OCI-LY1 (cell line): ENCODE results near the gene SCRG1.

ENCODE experiments used
- H2AFZ ChIP-seq: fragments of 200-600 bp; sonication (generic), shearing (Covaris generic); 2 replicates; pipeline ENCODE4 v1.6.0; 2014; ENCODE audit warnings: antibody characterized with exemption, mild to moderate bottlenecking, low read length
- H3F3A ChIP-seq: fragments of 200-600 bp; sonication (generic), shearing (Covaris generic); 2 replicates; pipeline ENCODE4 v1.6.0; 2014; ENCODE audit warnings: mild to moderate bottlenecking, antibody characterized with exemption, low read length, moderate library complexity; ENCODE audit not compliant: insufficient read depth
- H3K27ac ChIP-seq: fragments of 200-600 bp; sonication (generic); 2 replicates; pipeline ENCODE4 v1.5.1; 2014; ENCODE audit warnings: low read length, mixed run types, mild to moderate bottlenecking, low read depth; ENCODE audit not compliant: poor library complexity, severe bottlenecking
- H3K27me3 ChIP-seq: fragments of 200-600 bp; sonication (generic); 2 replicates; pipeline ENCODE4 v1.6.0; 2014; ENCODE audit warnings: antibody characterized with exemption, mild to moderate bottlenecking, low read length, moderate library complexity; ENCODE audit not compliant: insufficient read depth
- H3K36me3 ChIP-seq: fragments of 200-600 bp; sonication (generic); 2 replicates; pipeline ENCODE4 v1.6.1; 2014; ENCODE audit warnings: mild to moderate bottlenecking, antibody characterized with exemption, low read length, moderate library complexity, mixed read lengths; ENCODE audit not compliant: insufficient read depth
- H3K4me1 ChIP-seq: fragments of 200-600 bp; sonication (generic); 2 replicates; pipeline ENCODE4 v1.5.1; 2014; ENCODE audit warnings: mild to moderate bottlenecking, low read length, moderate library complexity; ENCODE audit not compliant: insufficient read depth, severe bottlenecking
- H3K4me2 ChIP-seq: fragments of 200-600 bp; sonication (generic), shearing (Covaris generic); 2 replicates; pipeline ENCODE4 v1.6.1; 2014; ENCODE audit warnings: low read length
- H3K4me3 ChIP-seq: fragments of 200-600 bp; sonication (generic); 2 replicates; pipeline ENCODE4 v1.5.1; 2014; ENCODE audit warnings: low read length, low read depth, mild to moderate bottlenecking, mixed read lengths; ENCODE audit not compliant: poor library complexity, severe bottlenecking
- H3K79me2 ChIP-seq: fragments of 200-600 bp; shearing (Covaris generic); 2 replicates; pipeline ENCODE4 v1.6.1; 2016; ENCODE audit warnings: mixed run types, low read length, mixed read lengths; ENCODE audit not compliant: insufficient read depth
- H3K9ac ChIP-seq: fragments of 200-600 bp; sonication (generic), shearing (Covaris generic); 2 replicates; pipeline ENCODE4 v1.6.1; 2014; ENCODE audit warnings: mild to moderate bottlenecking, low read length, mixed read lengths
- H3K9me2 ChIP-seq: fragments of 200-600 bp; sonication (generic), shearing (Covaris generic); 2 replicates; pipeline ENCODE4 v1.6.1; 2014; ENCODE audit warnings: low read depth, mild to moderate bottlenecking, low read length, mixed read lengths
- H3K9me3 ChIP-seq: fragments of 200-600 bp; shearing (Covaris generic); 2 replicates; pipeline ENCODE4 v1.6.1; 2014; ENCODE audit warnings: low read length, mixed read lengths
- H4K20me1 ChIP-seq: fragments of 200-600 bp; sonication (generic), shearing (Covaris generic); 2 replicates; pipeline ENCODE4 v1.6.0; 2016; ENCODE audit warnings: mild to moderate bottlenecking, low read length; ENCODE audit not compliant: insufficient read depth
- EZH2 ChIP-seq: fragments of 200-600 bp; sonication (generic), shearing (Covaris generic); IDR thresholded peaks from 2 replicates; pipeline ENCODE4 v1.8.0; 2017; ENCODE audit warnings: borderline replicate concordance, mixed run types, mild to moderate bottlenecking, antibody characterized with exemption, low read length, moderate library complexity, mixed read lengths
- TF ChIP-seq, protein P1 (sequence below): fragments of 200-600 bp; sonication (generic), shearing (Covaris generic); IDR thresholded peaks from 2 replicates; pipeline ENCODE4 v1.5.1; 2017; ENCODE audit warnings: mild to moderate bottlenecking, antibody characterized with exemption, low read length, moderate library complexity, mixed read lengths

SCRG1 gene

GRCh38 chr4:173418639-173419038 lies 19.7 kb upstream of the SCRG1 start:
- H3K27ac ChIP-seq = no peak overlapping the region
- no peaks in the 10 kb centered on the region for H3K36me3 ChIP-seq
- no peaks in the 10 kb centered on the region for H3F3A ChIP-seq
- H4K20me1 ChIP-seq = no peaks in the 10 kb centered on the region
- TF ChIP-seq, protein P1, sequence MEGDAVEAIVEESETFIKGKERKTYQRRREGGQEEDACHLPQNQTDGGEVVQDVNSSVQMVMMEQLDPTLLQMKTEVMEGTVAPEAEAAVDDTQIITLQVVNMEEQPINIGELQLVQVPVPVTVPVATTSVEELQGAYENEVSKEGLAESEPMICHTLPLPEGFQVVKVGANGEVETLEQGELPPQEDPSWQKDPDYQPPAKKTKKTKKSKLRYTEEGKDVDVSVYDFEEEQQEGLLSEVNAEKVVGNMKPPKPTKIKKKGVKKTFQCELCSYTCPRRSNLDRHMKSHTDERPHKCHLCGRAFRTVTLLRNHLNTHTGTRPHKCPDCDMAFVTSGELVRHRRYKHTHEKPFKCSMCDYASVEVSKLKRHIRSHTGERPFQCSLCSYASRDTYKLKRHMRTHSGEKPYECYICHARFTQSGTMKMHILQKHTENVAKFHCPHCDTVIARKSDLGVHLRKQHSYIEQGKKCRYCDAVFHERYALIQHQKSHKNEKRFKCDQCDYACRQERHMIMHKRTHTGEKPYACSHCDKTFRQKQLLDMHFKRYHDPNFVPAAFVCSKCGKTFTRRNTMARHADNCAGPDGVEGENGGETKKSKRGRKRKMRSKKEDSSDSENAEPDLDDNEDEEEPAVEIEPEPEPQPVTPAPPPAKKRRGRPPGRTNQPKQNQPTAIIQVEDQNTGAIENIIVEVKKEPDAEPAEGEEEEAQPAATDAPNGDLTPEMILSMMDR = no peak
- no peak for TF ChIP-seq EZH2
- no peak overlapping the region for H2AFZ ChIP-seq
- no peaks in the 10 kb centered on the region for H3K4me1 ChIP-seq
- H3K9me2 ChIP-seq = no peaks in the 10 kb centered on the region
- H3K4me2 ChIP-seq = no peak overlapping the region
- H3K9me3 ChIP-seq = no peaks in the 10 kb centered on the region
- no peaks in the 10 kb centered on the region for H3K79me2 ChIP-seq
- H3K4me3 ChIP-seq = no peak overlapping the region
- no peak overlapping the region for H3K9ac ChIP-seq
- H3K27me3 ChIP-seq = no peaks in the 10 kb centered on the region

GRCh38 chr4:173417833-173418232 lies 18.9 kb upstream of the SCRG1 start:
- no peak overlapping the region for H3K27ac ChIP-seq
- no peak overlapping the region for H3K9ac ChIP-seq
- H2AFZ ChIP-seq = no peak overlapping the region
- H3K4me1 ChIP-seq = no peaks in the 10 kb centered on the region
- no peaks in the 10 kb centered on the region for H3F3A ChIP-seq
- TF ChIP-seq EZH2 = no peak
- TF ChIP-seq, protein P1 = no peak
- no peaks in the 10 kb centered on the region for H4K20me1 ChIP-seq
- no peaks in the 10 kb centered on the region for H3K9me3 ChIP-seq
- no peak overlapping the region for H3K4me3 ChIP-seq
- no peaks in the 10 kb centered on the region for H3K36me3 ChIP-seq
- no peaks in the 10 kb centered on the region for H3K9me2 ChIP-seq
- no peak overlapping the region for H3K4me2 ChIP-seq
- no peaks in the 10 kb centered on the region for H3K79me2 ChIP-seq
- no peaks in the 10 kb centered on the region for H3K27me3 ChIP-seq

DNA sequence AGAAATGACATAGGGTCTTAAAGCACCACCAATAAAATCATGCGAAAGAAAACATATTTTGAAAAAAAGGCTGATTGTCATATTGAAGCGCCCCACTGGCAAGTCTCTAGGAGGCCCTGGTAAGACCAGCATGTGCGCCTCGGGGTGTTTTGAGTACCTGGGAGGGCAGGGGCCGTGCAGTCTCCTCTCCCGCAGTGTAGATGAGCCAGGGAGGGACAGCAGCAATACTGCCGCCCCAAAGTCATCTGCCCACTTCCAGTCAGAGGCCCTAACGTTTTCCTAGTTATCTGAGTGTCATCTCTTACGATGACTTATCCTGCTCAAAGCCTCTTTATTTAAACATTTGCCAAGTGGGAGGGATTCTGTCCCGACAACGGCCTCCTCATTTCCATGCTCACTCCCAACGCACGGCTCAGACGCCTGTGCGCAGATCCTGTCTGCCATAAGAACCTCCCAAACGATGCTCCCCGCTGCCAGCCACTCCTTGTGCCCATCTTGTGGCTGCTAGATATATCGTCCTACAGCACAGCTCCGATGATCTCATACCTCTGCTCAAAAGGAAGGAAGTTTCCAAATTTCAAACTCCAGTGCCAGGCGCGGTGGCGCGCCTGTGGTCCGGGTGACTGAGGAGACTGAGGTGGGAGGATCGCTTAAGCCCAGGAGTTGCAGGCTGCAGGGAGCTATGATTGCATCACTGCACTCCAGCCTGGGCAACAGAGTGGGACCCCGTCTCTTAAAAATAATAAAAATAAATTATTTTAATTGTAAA lies 17.2 kb upstream of the SCRG1 start:
- H3K4me2 ChIP-seq = no peak overlapping the region
- no peak overlapping the region for H3K4me3 ChIP-seq

More for the DNA sequence above, 17.2 kb upstream of the SCRG1 start:
- no peaks in the 10 kb centered on the region for H4K20me1 ChIP-seq
- no peak overlapping the region for H2AFZ ChIP-seq
- H3K27me3 ChIP-seq = no peaks in the 10 kb centered on the region
- no peaks in the 10 kb centered on the region for H3K9me2 ChIP-seq
- no peaks in the 10 kb centered on the region for H3K4me1 ChIP-seq
- no peak overlapping the region for H3K27ac ChIP-seq
- H3K9ac ChIP-seq = no peak overlapping the region
- no peaks in the 10 kb centered on the region for H3F3A ChIP-seq
- H3K36me3 ChIP-seq = no peaks in the 10 kb centered on the region
- no peak for TF ChIP-seq EZH2
- TF ChIP-seq, protein P1 = no peak
- no peaks in the 10 kb centered on the region for H3K9me3 ChIP-seq
- H3K79me2 ChIP-seq = no peaks in the 10 kb centered on the region
